ENCODE results near the gene LRRC57. TPM values are rescaled to one million over a fixed set of nuclear protein-coding genes. Genes with fewer than 3 reads are reported as not detected.

The LRRC57 gene
- total RNA-seq, 4 donors from 2014 or later: 6.0 to 15.4 (median 10.0) TPM

GRCh38 chr15:42495361-42496212 is 53.0 kb downstream of the LRRC57 start, which contains the start of gene SNAP23:
TSS of gene SNAP23 (plus strand) at chr15:42495634. CDS start at chr15:42511847, 16,213 bp downstream.
- no peaks in the 10 kb centered on the region for H3K9me3 ChIP-seq
- intact Hi-C loops (cut with DNase I; ENCODE audit: low total_unique reads): loop anchor here (2.0 to 5.0 kb wide), 3 partner anchors 52 to 223 kb away; partner anchors contain the start of genes GANC, HAUS2, LRRC57 and STARD9
- ATAC-seq (peak; percentile 85 to 90), DNase-seq (peak; percentile 94 to 96)
- in situ Hi-C loops (cut with MboI; ENCODE audit: low sequenced_read_pairs in 4 of 4): no loop called here
- H3K4me1 ChIP-seq: peaks cover 41 to 52% of the 10 kb centered on the region in 2 donors
- no peaks in the 10 kb centered on the region for H3K27me3 ChIP-seq
- H3K4me3 ChIP-seq: peak within 1 kb of the TSS; percentile 73 to 92 (median 84)
- no peaks in the 10 kb centered on the region for H3K36me3 ChIP-seq
- peak within 1 kb of the TSS; percentile 88 to 97 (median 96) for H3K27ac ChIP-seq
- TF ChIP-seq CTCF (IDR thresholded peaks at IDR 0.05 in 4 of 5, conservative IDR thresholded peaks at IDR 0.05 in 1 of 5): no peak
- peak; percentile 95 to 99 for TF ChIP-seq POLR2A (IDR thresholded peaks at IDR 0.05)

- peak in 1 of 5 experiments; percentile 8 for TF ChIP-seq CTCF (IDR thresholded peaks at IDR 0.05 in 4 of 5, conservative IDR thresholded peaks at IDR 0.05 in 1 of 5)
- TF ChIP-seq POLR2A (IDR thresholded peaks at IDR 0.05): no peak
- Histone ChIP-seq H3K27me3 (no peaks in the 10 kb centered on the region), H3K36me3 (no peaks in the 10 kb centered on the region), H3K4me1 (peaks cover 42 to 46% of the 10 kb centered on the region in 2 donors), H3K9me3 (no peaks in the 10 kb centered on the region), H3K27ac (peak overlapping the region; percentile 88 to 97 (median 96)), H3K4me3 (peak overlapping the region; percentile 73 to 92 (median 84))
- ATAC-seq (peak; percentile 38 to 52), DNase-seq (peak; percentile 45 to 54)
- intact Hi-C loops (cut with DNase I; ENCODE audit: low total_unique reads): loop anchor here (2.0 to 5.0 kb wide), 4 partner anchors 52 to 222 kb away; partner anchors contain the start of genes GANC, HAUS2, LRRC57 and STARD9
- in situ Hi-C loops (cut with MboI; ENCODE audit: low sequenced_read_pairs in 4 of 4): no loop called here
These were observed 53.6 kb downstream of the LRRC57 start for GRCh38 chr15:42494998-42495360.

GRCh38 chr15:42493679-42494078 is 54.9 kb downstream of the LRRC57 start:
- no peak overlapping the region for H3K4me3 ChIP-seq
- in situ Hi-C loops (cut with MboI; ENCODE audit: low sequenced_read_pairs in 4 of 4): no loop called here
- TF ChIP-seq CTCF (IDR thresholded peaks at IDR 0.05 in 4 of 5, conservative IDR thresholded peaks at IDR 0.05 in 1 of 5) (no peak), POLR2A (IDR thresholded peaks at IDR 0.05) (no peak)
- peak overlapping the region; percentile 88 to 97 (median 96) for H3K27ac ChIP-seq
- no peaks in the 10 kb centered on the region for H3K36me3 ChIP-seq
- H3K27me3 ChIP-seq: no peaks in the 10 kb centered on the region
- ATAC-seq (no peak), DNase-seq (no peak)
- peaks cover 38 to 41% of the 10 kb centered on the region in 2 donors for H3K4me1 ChIP-seq
- intact Hi-C loops (cut with DNase I; ENCODE audit: low total_unique reads): loop anchor here (2.0 to 5.0 kb wide), 2 partner anchors 159 to 221 kb away; partner anchors contain the start of genes GANC and TMEM87A
- no peaks in the 10 kb centered on the region for H3K9me3 ChIP-seq

- DNase-seq (no peak), ATAC-seq (no peak)
- Histone ChIP-seq H3K27ac (peak overlapping the region; percentile 90 to 96 (median 95)), H3K27me3 (no peaks in the 10 kb centered on the region), H3K9me3 (no peaks in the 10 kb centered on the region), H3K4me3 (peak overlapping the region; percentile 82 to 97 (median 90)), H3K36me3 (no peaks in the 10 kb centered on the region), H3K4me1 (peaks cover 33 to 44% of the 10 kb centered on the region in 2 donors)
- intact Hi-C loops (cut with DNase I; ENCODE audit: low total_unique reads): loop anchor here (5.0 kb wide), 1 partner anchor 161 kb away; no protein-coding TSS in a partner anchor
- TF ChIP-seq POLR2A (IDR thresholded peaks at IDR 0.05): no peak
- no peak for TF ChIP-seq CTCF (IDR thresholded peaks at IDR 0.05 in 4 of 5, conservative IDR thresholded peaks at IDR 0.05 in 1 of 5)
- in situ Hi-C loops (cut with MboI; ENCODE audit: low sequenced_read_pairs in 4 of 4): no loop called here
These were observed 56.9 kb downstream of the LRRC57 start for GRCh38 chr15:42491539-42492225.

Measured in gastrocnemius medialis (tissue), 4 donors.